HCT116 (cell line): ENCODE measurements around the gene PLA2G2E. TPM values are rescaled to one million over a fixed set of nuclear protein-coding genes. Genes with fewer than 3 reads are reported as not detected.
"Not testable (repeated sequence)": the region's sequence is repeated elsewhere in the genome, so short reads cannot be mapped to it uniquely, and the experiment has no call there.

Experiments
- ATAC-seq: fragments of 200-7000 bp; cut with Tn5 transposase; 2 replicates; pipeline ENCODE4 v1.9.1; 2020; ENCODE audit warnings: mild to moderate bottlenecking, moderate library complexity
- BruUV-seq: library from RNA; stranded (reverse); fragments of 400-500 nt; replicated peaks from 2 replicates; lab custom pipeline; 2021; lab: Mats Ljungman, UMichigan
- CTCF ChIA-PET: fragments of 300-600 bp; sonication (Branson Sonifier 250); formaldehyde crosslinking; loops from one replicate; lab custom pipeline; 2021; ENCODE audit warnings: antibody characterized with exemption; lab: Charles Lee
- POLR2A ChIA-PET: fragments of 300-600, 350-600 bp; sonication (Branson Sonifier 250); formaldehyde crosslinking; loops from one replicate; lab custom pipeline; 2021; ENCODE audit warnings: antibody characterized with exemption; lab: Charles Lee
- RAD21 ChIA-PET, 2 experiments: fragments of 300-600 bp; sonication (Branson Sonifier 250); formaldehyde crosslinking; loops; one replicate each; lab custom pipeline; 2023; ENCODE audit warnings: low total read pairs in 2 of 2; ENCODE audit not compliant: uncharacterized antibody in 2 of 2, unreplicated experiment in 2 of 2, low non-redundant PET in 1 of 2; lab: Charles Lee
- DNase-seq: peaks from one replicate; pipeline ENCODE4 v3.0.0-alpha.2; 2010; ENCODE audit warnings: low read depth, low spot score
- H2AFZ ChIP-seq: fragments of 200-600 bp; shearing (Covaris generic), sonication (generic); 2 replicates; pipeline ENCODE4 v1.6.1; 2017; ENCODE audit warnings: low read depth, mixed run types, mixed read lengths, antibody characterized with exemption, low read length; ENCODE audit not compliant: poor library complexity, severe bottlenecking
- H3K27ac ChIP-seq: 2 replicates; pipeline ENCODE4 v1.5.1; 2012; ENCODE audit warnings: low read depth, low read length
- H3K27me3 ChIP-seq: fragments of 200-600 bp; sonication (generic); 2 replicates; pipeline ENCODE4 v1.6.1; 2016; ENCODE audit warnings: mixed run types, low read length, mixed read lengths; ENCODE audit not compliant: insufficient read depth
- H3K36me3 ChIP-seq, 2 experiments: fragments of 200-500 bp in 1 of 2; fragments of 200-600 bp in 1 of 2; sonication (Bioruptor generic) in 1 of 2; sonication (generic) in 1 of 2; 2 replicates each; pipeline versions ENCODE4 v1.5.1 to v1.6.1; 2014 to 2016; ENCODE audit warnings: low read length in 2 of 2, inconsistent platforms in 1 of 2, mixed read lengths in 1 of 2, mixed run types in 1 of 2; ENCODE audit not compliant: insufficient read depth in 2 of 2, control insufficient read depth in 1 of 2
- H3K4me1 ChIP-seq, 2 experiments: fragments of 200-600 bp in 1 of 2; sonication (generic) in 1 of 2; 2 replicates each; pipeline versions ENCODE4 v1.5.1 to v1.6.1; 2012 to 2017; ENCODE audit warnings: low read length in 2 of 2, inconsistent platforms in 1 of 2, mild to moderate bottlenecking in 1 of 2, mixed read lengths in 1 of 2, mixed run types in 1 of 2, moderate library complexity in 1 of 2; ENCODE audit not compliant: insufficient read depth in 2 of 2, control insufficient read depth in 1 of 2
- H3K4me2 ChIP-seq: fragments of 200-600 bp; sonication (generic); 2 replicates; pipeline ENCODE4 v1.6.1; 2017; ENCODE audit warnings: mixed run types, low read length, mixed read lengths
- H3K4me3 ChIP-seq, 2 experiments: fragments of 200-600 bp in 1 of 2; sonication (generic) in 1 of 2; replicated peaks in 1 of 2; 2 replicates each; pipeline ENCODE4 v1.5.1; 2011 to 2016; ENCODE audit warnings: low read length in 2 of 2, control low read depth in 1 of 2, low read depth in 1 of 2, mild to moderate bottlenecking in 1 of 2, mixed read lengths in 1 of 2, mixed run types in 1 of 2
- H3K79me2 ChIP-seq: fragments of 200-600 bp; sonication (generic); 2 replicates; pipeline ENCODE4 v1.6.1; 2017; ENCODE audit warnings: mild to moderate bottlenecking, mixed run types, low read length, moderate library complexity, mixed read lengths; ENCODE audit not compliant: insufficient read depth
- H3K9ac ChIP-seq: fragments of 200-600 bp; sonication (generic); 2 replicates; pipeline ENCODE4 v1.6.1; 2016; ENCODE audit warnings: low read length, mixed read lengths
- H3K9me2 ChIP-seq: fragments of 200-600 bp; sonication (generic), shearing (Covaris generic); 2 replicates; pipeline ENCODE4 v1.6.1; 2017; ENCODE audit warnings: mixed run types, mild to moderate bottlenecking, moderate library complexity; ENCODE audit not compliant: insufficient read depth
- H3K9me3 ChIP-seq, 2 experiments: fragments of 200-500 bp in 1 of 2; fragments of 200-600 bp in 1 of 2; sonication (Bioruptor generic) in 1 of 2; sonication (generic) in 1 of 2; 2 replicates each; pipeline ENCODE4 v1.6.1; 2014 to 2017; ENCODE audit warnings: low read length in 2 of 2, mixed read lengths in 2 of 2, inconsistent platforms in 1 of 2, low read depth in 1 of 2, mild to moderate bottlenecking in 1 of 2, mixed run types in 1 of 2, moderate library complexity in 1 of 2; ENCODE audit not compliant: control insufficient read depth in 1 of 2, insufficient read depth in 1 of 2
- H4K20me1 ChIP-seq: fragments of 200-600 bp; sonication (generic), shearing (Covaris generic); 2 replicates; pipeline ENCODE4 v1.6.1; 2017; ENCODE audit warnings: mixed run types, mild to moderate bottlenecking, moderate library complexity; ENCODE audit not compliant: insufficient read depth
- EZH2 ChIP-seq: fragments of 200-600 bp; sonication (generic); IDR thresholded peaks from 2 replicates; pipeline ENCODE4 v1.6.1; 2017; ENCODE audit warnings: antibody characterized with exemption, mixed run types
- EZH2phosphoT487 ChIP-seq: fragments of 200-600 bp; IDR thresholded peaks from 2 replicates; pipeline ENCODE4 v1.6.1; 2018; ENCODE audit warnings: antibody characterized with exemption, borderline replicate concordance
- POLR2AphosphoS5 ChIP-seq: IDR thresholded peaks from 2 replicates; pipeline ENCODE4 v1.6.1; 2011; ENCODE audit warnings: mild to moderate bottlenecking, low read depth, low read length, moderate library complexity
- SP1 ChIP-seq: IDR thresholded peaks from 2 replicates; pipeline ENCODE4 v1.6.1; 2012; ENCODE audit warnings: low read depth
- intact Hi-C: fragments of 100-400 bp; cut with micrococcal nuclease; formaldehyde crosslinking; loops from 2 replicates; pipeline ENCODE4 v1.10.0; 2022
- total RNA-seq: library from RNA; stranded (reverse); gene quantifications from one replicate; pipeline ENCODE4 v1.2.1, GENCODE V29; 2021; ENCODE audit not compliant: unreplicated experiment
- TF ChIP-seq, protein P1 (sequence below), 3 experiments: fragments of 200-600 bp in 1 of 3; sonication (generic) in 1 of 3; IDR thresholded peaks in 2 of 3; conservative IDR thresholded peaks in 1 of 3; 2 replicates each; pipeline ENCODE4 v1.5.1; 2012 to 2017; ENCODE audit warnings: low read depth in 2 of 3, low read length in 2 of 3, antibody characterized with exemption in 1 of 3, borderline replicate concordance in 1 of 3, control low read depth in 1 of 3, mild to moderate bottlenecking in 1 of 3, mixed read lengths in 1 of 3, mixed run types in 1 of 3, moderate library complexity in 1 of 3; ENCODE audit not compliant: insufficient read depth in 1 of 3

Gene PLA2G2E
- total RNA-seq, 1 experiment from 2014 or later, result not detected

DNA sequence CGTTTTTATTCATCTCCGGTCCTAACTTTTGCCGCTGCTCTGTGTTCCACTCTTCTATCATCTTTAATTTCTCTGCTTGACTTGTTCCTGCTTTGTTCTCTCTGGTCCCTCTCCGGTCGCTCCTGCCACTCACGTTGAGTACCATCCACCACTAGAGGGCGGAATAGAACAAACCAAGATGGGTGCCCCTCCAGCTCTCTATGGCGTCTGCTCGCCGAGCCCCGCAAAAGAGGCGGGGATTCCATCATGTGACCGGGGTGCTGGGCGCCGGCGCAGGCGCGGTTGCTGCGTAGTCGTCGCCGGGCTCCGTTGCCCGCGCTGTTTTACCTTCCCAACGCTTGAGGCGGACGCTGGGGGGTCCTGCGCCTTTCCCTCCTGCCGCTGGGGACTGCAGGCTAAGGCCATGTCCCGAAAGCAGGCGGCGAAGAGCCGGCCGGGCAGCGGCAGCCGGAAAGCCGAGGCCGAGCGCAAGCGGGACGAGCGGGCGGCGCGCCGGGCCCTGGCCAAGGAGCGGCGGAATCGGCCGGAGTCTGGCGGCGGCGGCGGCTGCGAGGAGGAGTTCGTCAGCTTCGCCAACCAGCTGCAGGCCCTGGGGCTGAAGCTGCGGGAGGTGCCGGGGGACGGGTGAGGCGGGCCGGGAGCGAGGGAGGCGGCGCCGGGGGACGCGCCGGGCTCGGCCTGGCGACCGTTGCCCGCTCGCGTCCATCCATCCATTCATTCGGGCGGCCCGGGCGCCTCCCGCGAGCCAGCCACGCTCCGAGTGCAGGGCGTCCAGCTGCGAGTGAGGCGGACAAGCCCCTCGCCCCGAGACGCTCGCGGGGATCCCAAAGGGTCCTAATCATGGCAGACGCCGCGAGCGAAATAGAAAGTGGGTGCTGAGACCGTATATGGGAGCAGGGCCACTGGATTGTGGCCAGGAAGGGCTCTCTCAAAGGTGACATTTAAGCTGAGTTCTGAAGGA is 41.0 kb downstream of the PLA2G2E start, which contains the start of gene OTUD3 (continued):
- TF ChIP-seq, protein P1, sequence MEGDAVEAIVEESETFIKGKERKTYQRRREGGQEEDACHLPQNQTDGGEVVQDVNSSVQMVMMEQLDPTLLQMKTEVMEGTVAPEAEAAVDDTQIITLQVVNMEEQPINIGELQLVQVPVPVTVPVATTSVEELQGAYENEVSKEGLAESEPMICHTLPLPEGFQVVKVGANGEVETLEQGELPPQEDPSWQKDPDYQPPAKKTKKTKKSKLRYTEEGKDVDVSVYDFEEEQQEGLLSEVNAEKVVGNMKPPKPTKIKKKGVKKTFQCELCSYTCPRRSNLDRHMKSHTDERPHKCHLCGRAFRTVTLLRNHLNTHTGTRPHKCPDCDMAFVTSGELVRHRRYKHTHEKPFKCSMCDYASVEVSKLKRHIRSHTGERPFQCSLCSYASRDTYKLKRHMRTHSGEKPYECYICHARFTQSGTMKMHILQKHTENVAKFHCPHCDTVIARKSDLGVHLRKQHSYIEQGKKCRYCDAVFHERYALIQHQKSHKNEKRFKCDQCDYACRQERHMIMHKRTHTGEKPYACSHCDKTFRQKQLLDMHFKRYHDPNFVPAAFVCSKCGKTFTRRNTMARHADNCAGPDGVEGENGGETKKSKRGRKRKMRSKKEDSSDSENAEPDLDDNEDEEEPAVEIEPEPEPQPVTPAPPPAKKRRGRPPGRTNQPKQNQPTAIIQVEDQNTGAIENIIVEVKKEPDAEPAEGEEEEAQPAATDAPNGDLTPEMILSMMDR (IDR thresholded peaks at IDR 0.05 in 2 of 3, conservative IDR thresholded peaks at IDR 0.05 in 1 of 3; ENCODE audit: borderline replicate concordance in 1 of 3, insufficient read depth in 1 of 3, low read depth in 2 of 3, low read length in 2 of 3), result peak; percentile 77 to 90 (median 86)
- TF ChIP-seq POLR2AphosphoS5 (peak; percentile 93), EZH2 (no peak), EZH2phosphoT487 (no peak), SP1 (no peak; the same call in 1 of the 2 replicates)

DNA sequence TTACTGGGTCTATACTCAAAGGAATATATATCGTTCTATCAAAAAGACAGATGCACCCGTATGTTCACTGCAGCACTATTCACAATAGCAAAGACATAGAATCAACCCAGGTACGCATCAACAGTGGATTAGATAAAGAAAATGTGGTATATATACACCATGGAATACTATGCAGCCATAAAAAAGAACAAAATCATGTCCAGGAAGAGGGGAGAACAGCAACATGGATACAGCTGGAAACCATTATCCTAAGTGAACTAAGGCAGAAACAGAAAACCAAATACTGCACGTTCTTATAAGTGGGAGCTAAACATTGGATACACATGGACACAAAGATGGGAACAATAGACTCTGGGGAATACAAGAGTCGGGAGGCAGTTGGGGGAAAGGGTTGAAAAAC is 42.6 kb downstream of the PLA2G2E start:
- H3K9me3 ChIP-seq, H4K20me1 ChIP-seq, POLR2A ChIA-PET, BruUV-seq, H3K4me3 ChIP-seq, ATAC-seq, H3K36me3 ChIP-seq, H2AFZ ChIP-seq, RAD21 ChIA-PET, H3K27me3 ChIP-seq, H3K27ac ChIP-seq, DNase-seq, H3K4me2 ChIP-seq, H3K9me2 ChIP-seq, H3K9ac ChIP-seq: not testable (repeated sequence)
- CTCF ChIA-PET, result interaction anchor here (0.7 kb wide), 1 partner anchor 219 kb away, joined by 3 read pairs; no protein-coding TSS in a partner anchor
- intact Hi-C loops, result loop anchor here (5.0 kb wide), 1 partner anchor 119 kb away; no protein-coding TSS in a partner anchor
- peaks cover 36% of the 10 kb centered on the region for H3K79me2 ChIP-seq
- peaks cover 9 to 18% of the 10 kb centered on the region in 2 experiments; a peak in 3 of 4 replicates for H3K4me1 ChIP-seq
